ENCODE measurements around the gene ZNF792. TPM values are rescaled to one million over a fixed set of nuclear protein-coding genes. Genes with fewer than 3 reads are reported as not detected.
"Not testable (repeated sequence)": the region's sequence is repeated elsewhere in the genome, so short reads cannot be mapped to it uniquely, and the experiment has no call there.

The ZNF792 gene
- total RNA-seq, 4 donors from 2014 or later = 2.5 to 6.5 (median 3.7) TPM

DNA sequence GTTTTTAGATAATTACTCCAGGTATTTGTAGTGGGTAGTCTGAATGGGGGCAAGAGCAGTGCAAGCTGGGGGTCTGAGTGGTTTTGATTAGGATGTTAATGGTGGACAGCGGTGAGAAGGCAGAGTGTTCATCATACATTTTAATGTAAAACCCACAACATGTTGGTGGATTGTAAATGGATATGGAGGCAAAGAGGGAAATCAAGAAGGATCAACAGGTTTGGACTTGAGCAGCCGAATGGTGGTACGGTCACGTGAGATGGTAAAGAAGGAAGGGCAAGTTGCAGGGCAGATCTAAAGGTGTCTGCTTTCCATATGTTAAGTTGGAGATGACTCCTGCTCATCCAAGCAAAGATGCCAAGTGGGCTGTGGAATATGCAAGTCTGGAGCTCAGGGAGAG, 27.8 kb downstream of the ZNF792 start:
- H3K4me3 ChIP-seq = no peak overlapping the region
- no peaks in the 10 kb centered on the region for H3K27me3 ChIP-seq
- H3K9me3 ChIP-seq = no peaks in the 10 kb centered on the region
- H3K27ac ChIP-seq = no peak overlapping the region
- TF ChIP-seq, protein P1, sequence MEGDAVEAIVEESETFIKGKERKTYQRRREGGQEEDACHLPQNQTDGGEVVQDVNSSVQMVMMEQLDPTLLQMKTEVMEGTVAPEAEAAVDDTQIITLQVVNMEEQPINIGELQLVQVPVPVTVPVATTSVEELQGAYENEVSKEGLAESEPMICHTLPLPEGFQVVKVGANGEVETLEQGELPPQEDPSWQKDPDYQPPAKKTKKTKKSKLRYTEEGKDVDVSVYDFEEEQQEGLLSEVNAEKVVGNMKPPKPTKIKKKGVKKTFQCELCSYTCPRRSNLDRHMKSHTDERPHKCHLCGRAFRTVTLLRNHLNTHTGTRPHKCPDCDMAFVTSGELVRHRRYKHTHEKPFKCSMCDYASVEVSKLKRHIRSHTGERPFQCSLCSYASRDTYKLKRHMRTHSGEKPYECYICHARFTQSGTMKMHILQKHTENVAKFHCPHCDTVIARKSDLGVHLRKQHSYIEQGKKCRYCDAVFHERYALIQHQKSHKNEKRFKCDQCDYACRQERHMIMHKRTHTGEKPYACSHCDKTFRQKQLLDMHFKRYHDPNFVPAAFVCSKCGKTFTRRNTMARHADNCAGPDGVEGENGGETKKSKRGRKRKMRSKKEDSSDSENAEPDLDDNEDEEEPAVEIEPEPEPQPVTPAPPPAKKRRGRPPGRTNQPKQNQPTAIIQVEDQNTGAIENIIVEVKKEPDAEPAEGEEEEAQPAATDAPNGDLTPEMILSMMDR (IDR thresholded peaks at IDR 0.05) = no peak
- DNase-seq (ENCODE audit: low spot score in 2 of 2) = no peak
- 96% methylated on average over 4 of the region's 4 CpGs for WGBS
- H3K4me1 ChIP-seq = no peaks in the 10 kb centered on the region
- H3K36me3 ChIP-seq = peaks cover 56% of the 10 kb centered on the region

DNA sequence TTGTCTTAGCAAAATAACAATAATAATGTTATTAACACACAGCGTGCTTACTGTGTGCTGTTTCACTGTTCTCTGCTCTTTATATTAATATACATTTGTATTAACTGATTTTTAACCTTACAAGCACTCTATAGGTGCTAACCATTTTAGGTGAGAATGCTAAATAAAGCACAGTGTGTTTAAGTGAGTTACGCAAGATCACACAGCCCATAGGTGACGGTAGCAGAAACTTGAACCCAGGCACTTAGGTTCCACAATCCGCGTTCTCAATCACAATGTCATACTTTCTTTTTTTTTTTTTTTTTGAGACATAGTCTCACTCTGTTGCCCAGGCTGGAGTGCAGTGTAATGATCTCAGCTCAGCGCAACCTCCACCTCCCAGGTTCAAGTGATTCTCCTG, 31.5 kb downstream of the ZNF792 start:
- no peaks in the 10 kb centered on the region for H3K27me3 ChIP-seq
- peaks cover 60% of the 10 kb centered on the region for H3K36me3 ChIP-seq
- no peak overlapping the region for H3K27ac ChIP-seq
- no peak for DNase-seq (ENCODE audit: low spot score in 2 of 2)
- no peak for TF ChIP-seq EP300 (IDR thresholded peaks at IDR 0.05)
- no peak for TF ChIP-seq POLR2A (IDR thresholded peaks at IDR 0.05)
- TF ChIP-seq, protein P1 (IDR thresholded peaks at IDR 0.05) = no peak
- no peak for TF ChIP-seq POLR2AphosphoS5 (IDR thresholded peaks at IDR 0.05)
- WGBS = 97% methylated on average over 6 of the region's 6 CpGs
- H3K4me3 ChIP-seq = no peak overlapping the region
- peaks cover 8% of the 10 kb centered on the region for H3K4me1 ChIP-seq
- no peaks in the 10 kb centered on the region for H3K9me3 ChIP-seq

DNA sequence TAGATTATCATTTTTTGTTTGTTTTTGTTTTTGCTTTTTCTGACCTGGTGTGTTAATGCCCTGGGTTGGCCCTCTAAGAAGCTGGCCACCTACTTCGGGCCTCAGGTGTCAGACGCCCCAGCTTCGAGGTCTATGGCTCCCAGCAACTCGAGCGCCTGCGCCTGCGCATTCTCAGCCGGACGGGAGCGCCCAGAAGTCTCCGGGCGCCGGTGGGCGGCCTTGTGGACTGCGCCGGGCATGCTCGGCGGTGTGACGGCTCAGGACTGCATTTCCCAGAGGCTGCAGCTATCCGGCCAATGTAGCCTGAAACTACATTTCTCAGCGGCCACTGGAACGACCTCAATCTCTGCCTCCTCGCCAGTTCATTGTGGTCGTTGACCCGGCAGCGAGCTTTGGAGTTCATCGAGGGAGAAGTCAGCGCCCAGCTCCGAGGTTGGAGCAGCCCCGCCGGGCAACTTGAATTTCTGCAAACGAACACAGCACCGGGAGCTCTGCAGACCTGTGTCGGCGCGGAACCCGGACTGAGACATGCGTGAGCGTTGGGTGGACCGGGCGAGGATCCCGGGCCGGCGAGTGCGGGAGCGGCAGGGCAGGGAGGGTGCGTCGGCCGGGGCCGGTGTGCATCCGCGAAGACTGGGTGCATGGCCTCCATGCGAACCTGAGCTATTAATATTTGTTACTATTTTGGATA, 37.2 kb downstream of the ZNF792 start, which contains the start of gene ZNF30:
Gene ZNF30 (plus strand): TSS at position 219 of the 691 bp plus-strand sequence. CDS start 3,045 bp downstream, outside the sequence.
- H3K27ac ChIP-seq = peak within 1 kb of the TSS; percentile 50
- H3K4me3 ChIP-seq = peak within 1 kb of the TSS; percentile 67
- H3K36me3 ChIP-seq = peaks cover 13% of the 10 kb centered on the region
- H3K9me3 ChIP-seq = no peaks in the 10 kb centered on the region
- H3K27me3 ChIP-seq = no peaks in the 10 kb centered on the region
- WGBS = under 1% methylated on average over 53 of the region's 53 CpGs
- DNase-seq (ENCODE audit: low spot score in 2 of 2) = peak; percentile 88
- peaks cover 18% of the 10 kb centered on the region for H3K4me1 ChIP-seq
- TF ChIP-seq POLR2A (IDR thresholded peaks at IDR 0.05) = no peak
- TF ChIP-seq EP300 (IDR thresholded peaks at IDR 0.05) = no peak

DNA sequence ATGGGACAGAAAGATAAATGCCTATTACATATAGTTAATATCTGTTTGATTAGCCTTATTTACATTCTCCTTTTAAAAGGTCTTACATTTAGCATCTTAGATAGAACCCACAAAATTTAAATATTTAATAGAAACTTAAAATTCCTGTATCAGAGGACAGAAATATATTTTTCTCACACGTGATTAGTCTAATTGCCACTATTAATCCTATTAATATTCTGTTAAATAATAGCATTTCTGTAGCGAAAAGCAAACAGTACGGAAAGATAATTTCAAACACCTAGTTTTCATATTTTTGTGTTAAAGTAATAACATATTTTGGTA, 37.7 kb downstream of the ZNF792 start:
- WGBS = 68% methylated on average over 3 of the region's 3 CpGs
- peak overlapping the region; percentile 67 for H3K4me3 ChIP-seq
- no peaks in the 10 kb centered on the region for H3K27me3 ChIP-seq
- peaks cover 10% of the 10 kb centered on the region for H3K36me3 ChIP-seq
- DNase-seq (ENCODE audit: low spot score in 2 of 2) = no peak
- H3K9me3 ChIP-seq = no peaks in the 10 kb centered on the region
- no peak overlapping the region for H3K27ac ChIP-seq
- peaks cover 18% of the 10 kb centered on the region for H3K4me1 ChIP-seq
- TF ChIP-seq POLR2AphosphoS5 (IDR thresholded peaks at IDR 0.05) (no peak), POLR2A (IDR thresholded peaks at IDR 0.05) (no peak), EP300 (IDR thresholded peaks at IDR 0.05) (no peak)
- TF ChIP-seq, protein P1 (IDR thresholded peaks at IDR 0.05) = no peak

DNA sequence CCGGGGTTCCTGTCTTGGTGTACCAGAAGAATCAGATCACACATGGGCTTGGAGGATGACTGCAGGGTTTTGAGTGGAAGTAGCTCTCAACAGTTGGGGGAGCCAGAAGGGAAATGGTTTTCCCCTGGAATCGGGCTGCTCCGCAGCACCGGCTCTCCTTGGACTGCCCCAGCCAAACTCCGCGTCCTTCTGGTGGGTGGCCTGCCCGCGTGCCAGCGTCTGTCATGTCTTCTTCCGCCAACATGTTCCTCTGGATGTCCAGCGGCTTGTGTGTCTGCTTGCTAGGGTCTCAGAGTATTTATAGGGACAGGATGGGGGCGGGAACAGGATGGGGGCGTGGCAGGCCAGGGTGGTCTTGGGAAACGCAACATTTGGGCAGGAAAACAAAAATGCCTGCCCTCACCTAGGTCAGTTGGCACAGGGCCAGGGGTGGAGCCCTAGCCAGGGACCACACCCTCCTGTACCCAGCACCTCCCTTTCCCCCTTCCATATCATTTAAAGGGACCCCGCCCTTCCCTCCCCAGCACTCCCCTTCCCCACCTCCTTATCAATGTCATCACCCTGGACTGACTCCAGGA, 38.7 kb downstream of the ZNF792 start:
- DNase-seq (ENCODE audit: low spot score in 2 of 2) = no peak
- TF ChIP-seq POLR2A (IDR thresholded peaks at IDR 0.05) (no peak), EP300 (IDR thresholded peaks at IDR 0.05) (no peak), POLR2AphosphoS5 (IDR thresholded peaks at IDR 0.05) (no peak)
- TF ChIP-seq, protein P1 (IDR thresholded peaks at IDR 0.05) = no peak
- H3K27me3 ChIP-seq = no peaks in the 10 kb centered on the region
- peaks cover 18% of the 10 kb centered on the region for H3K4me1 ChIP-seq
- 89% methylated on average over 15 of the region's 15 CpGs for WGBS
- H3K9me3 ChIP-seq = no peaks in the 10 kb centered on the region
- peaks cover 6% of the 10 kb centered on the region for H3K36me3 ChIP-seq
- H3K4me3 ChIP-seq = no peak overlapping the region
- H3K27ac ChIP-seq = no peak overlapping the region

DNA sequence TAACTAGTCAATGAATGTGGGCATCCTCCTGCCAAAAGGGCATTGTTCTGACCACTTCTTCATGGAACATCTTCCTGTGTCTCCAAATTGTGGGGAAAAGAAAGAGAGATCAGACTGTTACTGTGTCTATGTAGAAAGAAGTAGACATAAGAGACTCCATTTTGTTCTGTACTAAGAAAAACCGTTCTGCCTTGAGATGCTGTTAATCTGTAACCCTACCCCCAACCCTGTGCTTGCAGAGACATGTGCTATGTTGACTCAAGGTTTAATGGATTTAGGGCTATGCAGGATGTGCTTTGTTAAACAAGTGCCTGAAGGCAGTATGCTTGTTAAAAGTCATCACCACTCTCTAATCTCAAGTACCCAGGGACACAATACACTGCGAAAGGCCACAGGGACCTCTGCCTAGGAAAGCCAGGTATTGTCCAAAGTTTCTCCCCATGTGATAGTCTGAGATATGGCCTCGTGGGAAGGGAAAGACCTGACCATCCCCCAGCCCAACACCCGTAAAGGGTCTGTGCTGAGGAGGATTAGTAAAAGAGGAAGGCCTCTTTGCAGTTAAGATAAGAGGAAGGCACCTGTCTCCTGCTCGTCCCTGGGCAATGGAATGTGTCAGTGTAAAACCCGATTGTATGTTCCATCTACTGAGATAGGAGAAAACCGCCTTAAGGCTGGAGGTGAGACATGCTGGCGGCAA, 43.8 kb downstream of the ZNF792 start:
- H3K36me3 ChIP-seq; H3K27ac ChIP-seq; DNase-seq (ENCODE audit: low spot score in 2 of 2); H3K4me3 ChIP-seq; H3K27me3 ChIP-seq; H3K4me1 ChIP-seq: not testable (repeated sequence)
- H3K9me3 ChIP-seq = peaks cover 10% of the 10 kb centered on the region
- 63% methylated on average over 8 of the region's 8 CpGs for WGBS
